Measurements from ENCODE around the gene RAB1A.

DNA sequence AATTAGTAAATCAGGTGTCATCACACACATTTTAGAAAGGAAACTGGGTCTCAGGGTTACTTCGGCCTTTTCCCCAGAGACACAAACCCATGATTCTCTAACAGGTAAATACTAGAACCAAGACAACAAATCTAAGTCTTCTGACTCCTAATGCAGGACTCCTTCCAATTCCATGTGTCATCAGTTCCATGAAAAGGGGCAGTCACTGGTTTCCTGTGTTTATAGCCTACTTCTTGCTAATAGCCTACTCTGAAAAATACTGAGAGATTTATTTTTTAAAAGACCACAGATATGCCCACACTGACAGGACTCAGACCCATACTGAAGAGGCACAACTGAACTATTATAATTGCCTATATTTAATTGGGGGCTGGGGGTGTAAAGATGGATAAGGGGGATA, 33.0 kb downstream of the RAB1A start:
- TF ChIP-seq SIN3A (IDR thresholded peaks at IDR 0.05; ENCODE audit: borderline replicate concordance, insufficient read depth, low read depth, low read length) (no peak), POLR2AphosphoS5 (IDR thresholded peaks at IDR 0.05; ENCODE audit: low read depth, low read length) (no peak), REST (IDR thresholded peaks at IDR 0.05; ENCODE audit: insufficient read depth in 1 of 2, low read depth in 2 of 2, low read length in 1 of 2) (no peak), TCF7L2 (IDR thresholded peaks at IDR 0.05; ENCODE audit: low read depth, low read length) (no peak)
- TF ChIP-seq, protein P1, sequence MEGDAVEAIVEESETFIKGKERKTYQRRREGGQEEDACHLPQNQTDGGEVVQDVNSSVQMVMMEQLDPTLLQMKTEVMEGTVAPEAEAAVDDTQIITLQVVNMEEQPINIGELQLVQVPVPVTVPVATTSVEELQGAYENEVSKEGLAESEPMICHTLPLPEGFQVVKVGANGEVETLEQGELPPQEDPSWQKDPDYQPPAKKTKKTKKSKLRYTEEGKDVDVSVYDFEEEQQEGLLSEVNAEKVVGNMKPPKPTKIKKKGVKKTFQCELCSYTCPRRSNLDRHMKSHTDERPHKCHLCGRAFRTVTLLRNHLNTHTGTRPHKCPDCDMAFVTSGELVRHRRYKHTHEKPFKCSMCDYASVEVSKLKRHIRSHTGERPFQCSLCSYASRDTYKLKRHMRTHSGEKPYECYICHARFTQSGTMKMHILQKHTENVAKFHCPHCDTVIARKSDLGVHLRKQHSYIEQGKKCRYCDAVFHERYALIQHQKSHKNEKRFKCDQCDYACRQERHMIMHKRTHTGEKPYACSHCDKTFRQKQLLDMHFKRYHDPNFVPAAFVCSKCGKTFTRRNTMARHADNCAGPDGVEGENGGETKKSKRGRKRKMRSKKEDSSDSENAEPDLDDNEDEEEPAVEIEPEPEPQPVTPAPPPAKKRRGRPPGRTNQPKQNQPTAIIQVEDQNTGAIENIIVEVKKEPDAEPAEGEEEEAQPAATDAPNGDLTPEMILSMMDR (IDR thresholded peaks at IDR 0.05) = no peak

All from Panc1 (cell line).